GM18858 (cell line): Measurements from ENCODE around the gene AFDN.

Experiments
- ATAC-seq: cut with Tn5 transposase; IDR thresholded peaks from one replicate; pipeline ENCODE4 v1.9.1; 2021; ENCODE audit not compliant: unreplicated experiment

AFDN gene

GRCh38 chr6:167795874-167796191, 30.9 kb upstream of the AFDN start:
- ATAC-seq, result no peak

GRCh38 chr6:167796192-167796981, 30.3 kb upstream of the AFDN start:
- ATAC-seq, result no peak

- no peak for ATAC-seq
Measured at GRCh38 chr6:167797011-167797471, 29.7 kb upstream of the AFDN start.

GRCh38 chr6:167797476-167798265, 29.0 kb upstream of the AFDN start:
- no peak for ATAC-seq

- no peak for ATAC-seq
Measured at GRCh38 chr6:167798453-167798852, 28.3 kb upstream of the AFDN start.

- ATAC-seq, result no peak
Measured at GRCh38 chr6:167799033-167799821, 27.5 kb upstream of the AFDN start.

- ATAC-seq, result no peak
Measured at GRCh38 chr6:167800549-167800948, 26.2 kb upstream of the AFDN start.

- ATAC-seq, result no peak
Measured at GRCh38 chr6:167801263-167801662, 25.4 kb upstream of the AFDN start.

GRCh38 chr6:167802339-167802738, 24.4 kb upstream of the AFDN start:
- ATAC-seq, result no peak

GRCh38 chr6:167803816-167804215, 22.9 kb upstream of the AFDN start:
- ATAC-seq, result no peak

- no peak for ATAC-seq
Measured at GRCh38 chr6:167804281-167805013, 22.3 kb upstream of the AFDN start.

- ATAC-seq, result no peak
Measured at GRCh38 chr6:167805349-167806060, 21.2 kb upstream of the AFDN start.

- ATAC-seq, result no peak
Measured at GRCh38 chr6:167806061-167806700, 20.5 kb upstream of the AFDN start.

GRCh38 chr6:167807200-167807599, 19.5 kb upstream of the AFDN start:
- no peak for ATAC-seq

GRCh38 chr6:167807756-167808155, 19.0 kb upstream of the AFDN start:
- no peak for ATAC-seq

- ATAC-seq, result no peak
Measured at GRCh38 chr6:167811040-167811439, 15.7 kb upstream of the AFDN start.

- no peak for ATAC-seq
Measured at GRCh38 chr6:167811442-167812087, 15.1 kb upstream of the AFDN start.

- no peak for ATAC-seq
Measured at GRCh38 chr6:167812088-167812487, 14.6 kb upstream of the AFDN start.

- no peak for ATAC-seq
Measured at GRCh38 chr6:167815296-167815980, 11.3 kb upstream of the AFDN start.
